T-cell (primary cell): Measurements from ENCODE around the gene GYG1. TPM values are rescaled to one million over a fixed set of nuclear protein-coding genes. Genes with fewer than 3 reads are reported as not detected.

ENCODE experiments used
- ATAC-seq, 4 experiments: fragments of 200-7000 bp in 3 of 4; fragments of 150-1000 bp in 1 of 4; cut with Tn5 transposase; replicated peaks in 1 of 4; 1 replicate in 3 of 4; 2 replicates in 1 of 4; pipeline ENCODE4 v1.10.0; 2021; ENCODE audit warnings: moderate library complexity in 3 of 4, mild to moderate bottlenecking in 2 of 4, moderate number of reproducible peaks in 1 of 4
- CTCF ChIA-PET, 2 donors: fragments of 300-600 bp; sonication (Branson Sonifier 250); formaldehyde crosslinking; loops; one replicate each; lab custom pipeline; 2022; ENCODE audit warnings: antibody characterized with exemption in 2 of 2; lab: Charles Lee
- POLR2A ChIA-PET, 2 donors: fragments of 300-600 bp; sonication (Branson Sonifier 250); formaldehyde crosslinking; loops; one replicate each; lab custom pipeline; 2022; ENCODE audit warnings: antibody characterized with exemption in 2 of 2; lab: Charles Lee
- DNase-seq, 35 experiments: peaks; one replicate each; pipeline versions ENCODE4 v3.0.0 to v3.0.0-alpha.2; 2013 to 2023
- H3K27ac ChIP-seq: one replicate; pipeline ENCODE4 v1.5.1; 2013; ENCODE audit warnings: low read length
- H3K27me3 ChIP-seq, 2 experiments: replicated peaks in 1 of 2; 1 replicate in 1 of 2; 2 replicates in 1 of 2; pipeline versions ENCODE4 v1.6.1 to v1.7.0; 2013; ENCODE audit warnings: low read length in 1 of 2, mixed read lengths in 1 of 2; ENCODE audit not compliant: control insufficient read depth in 2 of 2, insufficient read depth in 2 of 2; ENCODE audit errors: extremely low read depth in 1 of 2
- H3K36me3 ChIP-seq, 2 donors: 1 replicate in 1 of 2; 2 replicates in 1 of 2; pipeline versions ENCODE4 v1.6.1 to v1.7.0; 2013; ENCODE audit warnings: low read length in 1 of 2; ENCODE audit not compliant: control insufficient read depth in 2 of 2, insufficient read depth in 1 of 2; ENCODE audit errors: extremely low read depth in 1 of 2
- H3K4me1 ChIP-seq, 2 experiments: 1 replicate in 1 of 2; 2 replicates in 1 of 2; pipeline versions ENCODE4 v1.6.1 to v1.7.0; 2013; ENCODE audit warnings: low read length in 2 of 2, mixed read lengths in 1 of 2; ENCODE audit not compliant: insufficient read depth in 2 of 2, control insufficient read depth in 1 of 2; ENCODE audit errors: extremely low read depth in 1 of 2
- H3K4me3 ChIP-seq, 2 donors: 1 replicate in 1 of 2; 2 replicates in 1 of 2; pipeline versions ENCODE4 v1.5.1 to v1.7.0; 2013; ENCODE audit warnings: mild to moderate bottlenecking in 2 of 2, low read length in 1 of 2, moderate library complexity in 1 of 2; ENCODE audit not compliant: control insufficient read depth in 1 of 2; ENCODE audit errors: extremely low read depth in 1 of 2
- H3K9me3 ChIP-seq: 2 replicates; pipeline ENCODE4 v1.7.0; 2013
- H3K27ac Mint-ChIP-seq, 2 donors: one replicate each; pipeline ENCODE4 v1.8.0; 2020 to 2021; ENCODE audit warnings: mild to moderate bottlenecking in 2 of 2, mixed read lengths in 2 of 2
- H3K27me3 Mint-ChIP-seq, 2 donors: one replicate each; pipeline ENCODE4 v1.8.0; 2021 to 2022; ENCODE audit warnings: mixed read lengths in 2 of 2
- H3K36me3 Mint-ChIP-seq: one replicate; pipeline ENCODE4 v1.8.0; 2021; ENCODE audit warnings: mixed read lengths
- H3K4me1 Mint-ChIP-seq, 3 donors: one replicate each; pipeline ENCODE4 v1.8.0; 2020 to 2022; ENCODE audit warnings: mixed read lengths in 3 of 3, mild to moderate bottlenecking in 1 of 3
- H3K4me3 Mint-ChIP-seq, 3 donors: one replicate each; pipeline ENCODE4 v1.8.0; 2020 to 2022; ENCODE audit warnings: mild to moderate bottlenecking in 3 of 3, mixed read lengths in 3 of 3, moderate library complexity in 3 of 3
- H3K9me3 Mint-ChIP-seq, 3 donors: one replicate each; pipeline ENCODE4 v1.8.0; 2020 to 2022; ENCODE audit warnings: mixed read lengths in 3 of 3
- WGBS: methylation state at CpG from one replicate; pipeline ENCODE4 v1.1.5; 2013; ENCODE audit warnings: missing lambda C conversion rate; ENCODE audit not compliant: insufficient coverage; 5-methylcytosine and 5-hydroxymethylcytosine counted together
- total RNA-seq, 35 experiments: library from RNA in 6 of 35; stranded (reverse) in 6 of 35; fragments of 120-200 nt in 1 of 35; gene quantifications; one replicate each; pipeline versions ENCODE4 v1.2.1 to v1.2.4 and lab custom pipeline; 2013 to 2026

GYG1 gene
- total RNA-seq, 5 donors from 2014 or later (not counting 1 experiment from before 2014, with no cell fraction given), result 16.3 to 30.4 (median 25.7) TPM

- H3K9me3 Mint-ChIP-seq, result no peaks in the 10 kb centered on the region
Measured at GRCh38 chr3:148958696-148959095, 32.6 kb upstream of the GYG1 start.

GRCh38 chr3:148962513-148962912, 28.8 kb upstream of the GYG1 start:
- peaks cover 0 to 5% of the 10 kb centered on the region in 2 donors for H3K27me3 Mint-ChIP-seq
- H3K27ac ChIP-seq, result no peak overlapping the region
- no peaks in the 10 kb centered on the region for H3K9me3 Mint-ChIP-seq
- H3K4me1 ChIP-seq, result no peaks in the 10 kb centered on the region
- no peak overlapping the region for H3K4me3 Mint-ChIP-seq
- ChIA-PET CTCF (interaction anchor here in 1 of 2 donors (0.8 to 1.2 kb wide), 2 partner anchors 9 to 19 kb away, joined by 3 to 5 read pairs; no protein-coding TSS in a partner anchor), POLR2A (no interaction called here)
- H3K4me1 Mint-ChIP-seq, result peaks cover 2 to 3% (median 2%) of the 10 kb centered on the region in 3 donors
- peak in 1 of 35 experiments; percentile 5 for DNase-seq
- no peaks in the 10 kb centered on the region for H3K27me3 ChIP-seq
- no peaks in the 10 kb centered on the region for H3K9me3 ChIP-seq
- no peak overlapping the region for H3K4me3 ChIP-seq
- ATAC-seq, result no peak
- H3K27ac Mint-ChIP-seq, result no peak overlapping the region
- no peaks in the 10 kb centered on the region for H3K36me3 ChIP-seq
- no CpG with 5 or more reads among the region's 1 CpG for WGBS
- H3K36me3 Mint-ChIP-seq, result no peaks in the 10 kb centered on the region

More at GRCh38 chr3:148958696-148959095, 32.6 kb upstream of the GYG1 start:
- DNase-seq (no peak), ATAC-seq (no peak)
- H3K36me3 ChIP-seq, result no peaks in the 10 kb centered on the region
- no peaks in the 10 kb centered on the region for H3K27me3 ChIP-seq
- H3K36me3 Mint-ChIP-seq, result no peaks in the 10 kb centered on the region
- WGBS, result no CpG with 5 or more reads among the region's 1 CpG
- POLR2A ChIA-PET, result no interaction called here
- H3K4me1 ChIP-seq, result peaks cover 0 to 3% of the 10 kb centered on the region in 2 experiments
- H3K27me3 Mint-ChIP-seq, result peaks cover 0 to 10% of the 10 kb centered on the region in 2 donors
- no peak overlapping the region for H3K4me3 Mint-ChIP-seq
- H3K4me3 ChIP-seq, result no peak overlapping the region
- no peak overlapping the region for H3K27ac ChIP-seq
- H3K27ac Mint-ChIP-seq, result no peak overlapping the region
- CTCF ChIA-PET, result interaction anchor here (1.0 to 1.3 kb wide), 2 partner anchors 10 to 161 kb away, joined by 3 read pairs; no protein-coding TSS in a partner anchor
- peaks cover 5 to 9% (median 7%) of the 10 kb centered on the region in 3 donors for H3K4me1 Mint-ChIP-seq
- no peaks in the 10 kb centered on the region for H3K9me3 ChIP-seq

- H3K9me3 Mint-ChIP-seq, result no peaks in the 10 kb centered on the region
- peaks cover 0 to 5% of the 10 kb centered on the region in 2 donors for H3K27me3 Mint-ChIP-seq
- Histone ChIP-seq H3K4me1 (no peaks in the 10 kb centered on the region), H3K9me3 (no peaks in the 10 kb centered on the region), H3K27ac (no peak overlapping the region), H3K27me3 (no peaks in the 10 kb centered on the region), H3K4me3 (no peak overlapping the region), H3K36me3 (no peaks in the 10 kb centered on the region)
- CTCF ChIA-PET, result interaction anchor here in 1 of 2 donors (1.0 kb wide), 1 partner anchor 14 kb away, joined by 3 read pairs; no protein-coding TSS in a partner anchor
- H3K36me3 Mint-ChIP-seq, result no peaks in the 10 kb centered on the region
- ATAC-seq (no peak), DNase-seq (no peak)
- H3K4me1 Mint-ChIP-seq, result no peaks in the 10 kb centered on the region
- H3K27ac Mint-ChIP-seq, result no peak overlapping the region
- POLR2A ChIA-PET, result no interaction called here
- 89% methylated on average over 2 of the region's 3 CpGs for WGBS
- no peak overlapping the region for H3K4me3 Mint-ChIP-seq
Measured at GRCh38 chr3:148964809-148965208, 26.5 kb upstream of the GYG1 start.

- ChIA-PET CTCF (interaction anchor here in 1 of 2 donors (1.7 kb wide), 1 partner anchor 15 kb away, joined by 5 read pairs; no protein-coding TSS in a partner anchor), POLR2A (no interaction called here)
- H3K4me3 ChIP-seq, result no peak overlapping the region
- no peaks in the 10 kb centered on the region for H3K4me1 ChIP-seq
- Mint-ChIP-seq H3K36me3 (no peaks in the 10 kb centered on the region), H3K27me3 (no peaks in the 10 kb centered on the region), H3K4me1 (no peaks in the 10 kb centered on the region), H3K4me3 (no peak overlapping the region), H3K27ac (no peak overlapping the region), H3K9me3 (no peaks in the 10 kb centered on the region)
- DNase-seq (no peak), ATAC-seq (no peak)
- H3K36me3 ChIP-seq, result no peaks in the 10 kb centered on the region
- H3K9me3 ChIP-seq, result no peaks in the 10 kb centered on the region
- no CpG with 5 or more reads among the region's 1 CpG for WGBS
- H3K27me3 ChIP-seq, result no peaks in the 10 kb centered on the region
- H3K27ac ChIP-seq, result no peak overlapping the region
Measured at GRCh38 chr3:148968321-148968720, 23.0 kb upstream of the GYG1 start.

- Histone ChIP-seq H3K27ac (no peak overlapping the region), H3K9me3 (no peaks in the 10 kb centered on the region), H3K27me3 (no peaks in the 10 kb centered on the region), H3K4me3 (no peak overlapping the region), H3K36me3 (no peaks in the 10 kb centered on the region), H3K4me1 (no peaks in the 10 kb centered on the region)
- H3K4me3 Mint-ChIP-seq, result no peak overlapping the region
- H3K36me3 Mint-ChIP-seq, result no peaks in the 10 kb centered on the region
- ChIA-PET CTCF (interaction anchor here (0.5 to 1.7 kb wide), 5 partner anchors 15 to 75 kb away, joined by 3 to 5 read pairs (median 3); no protein-coding TSS in a partner anchor), POLR2A (no interaction called here)
- H3K9me3 Mint-ChIP-seq, result no peaks in the 10 kb centered on the region
- DNase-seq (no peak), ATAC-seq (no peak)
- H3K27ac Mint-ChIP-seq, result no peak overlapping the region
- 90% methylated on average over 3 of the region's 7 CpGs for WGBS
- no peaks in the 10 kb centered on the region for H3K27me3 Mint-ChIP-seq
- H3K4me1 Mint-ChIP-seq, result peaks cover 0 to 4% (median 3%) of the 10 kb centered on the region in 3 donors
Measured at GRCh38 chr3:148970271-148970670, 21.1 kb upstream of the GYG1 start.

GRCh38 chr3:148971401-148972163, 19.8 kb upstream of the GYG1 start:
- Histone ChIP-seq H3K4me3 (no peak overlapping the region), H3K27ac (no peak overlapping the region), H3K27me3 (no peaks in the 10 kb centered on the region), H3K4me1 (no peaks in the 10 kb centered on the region), H3K36me3 (no peaks in the 10 kb centered on the region), H3K9me3 (no peaks in the 10 kb centered on the region)
- Mint-ChIP-seq H3K27ac (no peak overlapping the region), H3K36me3 (no peaks in the 10 kb centered on the region), H3K4me1 (peaks cover 0 to 4% (median 3%) of the 10 kb centered on the region in 3 donors), H3K27me3 (no peaks in the 10 kb centered on the region), H3K9me3 (no peaks in the 10 kb centered on the region), H3K4me3 (no peak overlapping the region)
- ChIA-PET CTCF (interaction anchor here in 1 of 2 donors (0.7 kb wide), 1 partner anchor 599 kb away, joined by 3 read pairs; no protein-coding TSS in a partner anchor), POLR2A (no interaction called here)
- DNase-seq, result no peak
- no peak for ATAC-seq
- no CpG with 5 or more reads among the region's 1 CpG for WGBS
